ENCODE results near the gene MALSU1.

MALSU1 gene

DNA sequence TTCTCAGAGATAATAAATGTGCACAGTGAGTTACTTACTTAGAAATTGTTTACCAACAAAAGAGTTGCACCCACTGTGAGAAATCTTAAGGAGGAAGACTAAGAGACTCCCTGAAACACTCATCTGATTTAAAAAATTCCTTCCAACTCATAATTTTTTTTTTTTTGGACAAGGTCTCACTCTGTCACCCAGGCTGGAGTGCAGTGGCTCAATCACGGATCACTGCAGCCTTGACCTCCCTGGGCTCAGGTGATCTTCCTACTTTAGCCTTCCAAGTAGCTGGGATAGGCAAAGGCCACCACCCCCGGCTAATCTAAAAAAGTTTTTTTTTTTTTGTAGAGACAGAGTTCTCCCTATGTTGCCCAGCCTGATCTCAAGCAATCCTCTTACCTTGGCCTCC, 36.0 kb downstream of the MALSU1 start:
- Histone ChIP-seq H3K79me2 (ENCODE audit: insufficient read depth, low read length) (no peaks in the 10 kb centered on the region), H3K36me3 (ENCODE audit: insufficient read depth, low read length) (no peaks in the 10 kb centered on the region), H3K9me3 (ENCODE audit: insufficient read depth, low read length, severe bottlenecking) (no peaks in the 10 kb centered on the region), H3K4me2 (ENCODE audit: insufficient read depth, low read length) (no peak overlapping the region), H3K27ac (ENCODE audit: low read length) (no peak overlapping the region), H4K20me1 (ENCODE audit: insufficient read depth, low read length) (no peaks in the 10 kb centered on the region), H2AFZ (ENCODE audit: low read depth, low read length) (no peak overlapping the region), H3K4me1 (ENCODE audit: insufficient read depth, low read length) (no peaks in the 10 kb centered on the region), H3K9ac (ENCODE audit: low read depth, low read length) (no peak overlapping the region), H3K4me3 (ENCODE audit: low read depth in 1 of 2, low read length in 2 of 2) (no peak overlapping the region), H3K27me3 (ENCODE audit: insufficient read depth, low read length, poor library complexity) (no peaks in the 10 kb centered on the region)
- DNase-seq (no peak), ATAC-seq (ENCODE audit: insufficient read depth, low read depth) (no peak)
- TF ChIP-seq, protein P1, sequence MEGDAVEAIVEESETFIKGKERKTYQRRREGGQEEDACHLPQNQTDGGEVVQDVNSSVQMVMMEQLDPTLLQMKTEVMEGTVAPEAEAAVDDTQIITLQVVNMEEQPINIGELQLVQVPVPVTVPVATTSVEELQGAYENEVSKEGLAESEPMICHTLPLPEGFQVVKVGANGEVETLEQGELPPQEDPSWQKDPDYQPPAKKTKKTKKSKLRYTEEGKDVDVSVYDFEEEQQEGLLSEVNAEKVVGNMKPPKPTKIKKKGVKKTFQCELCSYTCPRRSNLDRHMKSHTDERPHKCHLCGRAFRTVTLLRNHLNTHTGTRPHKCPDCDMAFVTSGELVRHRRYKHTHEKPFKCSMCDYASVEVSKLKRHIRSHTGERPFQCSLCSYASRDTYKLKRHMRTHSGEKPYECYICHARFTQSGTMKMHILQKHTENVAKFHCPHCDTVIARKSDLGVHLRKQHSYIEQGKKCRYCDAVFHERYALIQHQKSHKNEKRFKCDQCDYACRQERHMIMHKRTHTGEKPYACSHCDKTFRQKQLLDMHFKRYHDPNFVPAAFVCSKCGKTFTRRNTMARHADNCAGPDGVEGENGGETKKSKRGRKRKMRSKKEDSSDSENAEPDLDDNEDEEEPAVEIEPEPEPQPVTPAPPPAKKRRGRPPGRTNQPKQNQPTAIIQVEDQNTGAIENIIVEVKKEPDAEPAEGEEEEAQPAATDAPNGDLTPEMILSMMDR (IDR thresholded peaks at IDR 0.05; ENCODE audit: borderline replicate concordance, extremely low read depth, low read length, poor library complexity, severe bottlenecking), result no peak
- no peak for TF ChIP-seq EZH2 (IDR thresholded peaks at IDR 0.05; ENCODE audit: borderline replicate concordance, low read depth, low read length, severe bottlenecking)

DNA sequence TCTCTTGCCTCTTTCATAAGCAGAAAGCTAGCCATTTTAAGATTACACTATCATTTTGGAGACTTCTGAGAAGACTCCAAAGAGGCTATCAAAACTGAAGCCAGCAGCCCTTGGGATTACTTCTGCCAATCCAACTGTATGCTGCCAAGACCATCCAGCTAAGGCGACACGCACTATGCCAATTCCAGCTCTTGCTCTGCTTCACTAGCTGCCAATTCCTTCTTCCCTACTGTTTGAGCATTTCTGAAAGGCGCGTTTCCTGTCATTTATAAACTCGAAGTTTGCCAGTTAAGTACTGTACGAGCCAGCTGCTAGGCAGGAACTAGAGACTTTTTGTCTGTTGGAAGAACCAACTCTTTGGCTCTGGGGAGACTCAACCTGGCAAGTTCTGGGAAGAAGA, 36.5 kb downstream of the MALSU1 start:
- Histone ChIP-seq H3K27me3 (ENCODE audit: insufficient read depth, low read length, poor library complexity) (no peaks in the 10 kb centered on the region), H3K4me2 (ENCODE audit: insufficient read depth, low read length) (no peak overlapping the region), H3K9me3 (ENCODE audit: insufficient read depth, low read length, severe bottlenecking) (no peaks in the 10 kb centered on the region), H3K4me3 (ENCODE audit: low read depth in 1 of 2, low read length in 2 of 2) (no peak overlapping the region), H2AFZ (ENCODE audit: low read depth, low read length) (no peak overlapping the region), H3K4me1 (ENCODE audit: insufficient read depth, low read length) (no peaks in the 10 kb centered on the region), H3K36me3 (ENCODE audit: insufficient read depth, low read length) (no peaks in the 10 kb centered on the region), H4K20me1 (ENCODE audit: insufficient read depth, low read length) (no peaks in the 10 kb centered on the region), H3K79me2 (ENCODE audit: insufficient read depth, low read length) (no peaks in the 10 kb centered on the region), H3K27ac (ENCODE audit: low read length) (no peak overlapping the region), H3K9ac (ENCODE audit: low read depth, low read length) (no peak overlapping the region)
- TF ChIP-seq, protein P1 (IDR thresholded peaks at IDR 0.05; ENCODE audit: borderline replicate concordance, extremely low read depth, low read length, poor library complexity, severe bottlenecking), result no peak
- no peak for TF ChIP-seq EZH2 (IDR thresholded peaks at IDR 0.05; ENCODE audit: borderline replicate concordance, low read depth, low read length, severe bottlenecking)
- no peak for DNase-seq
- no peak for ATAC-seq (ENCODE audit: insufficient read depth, low read depth)

DNA sequence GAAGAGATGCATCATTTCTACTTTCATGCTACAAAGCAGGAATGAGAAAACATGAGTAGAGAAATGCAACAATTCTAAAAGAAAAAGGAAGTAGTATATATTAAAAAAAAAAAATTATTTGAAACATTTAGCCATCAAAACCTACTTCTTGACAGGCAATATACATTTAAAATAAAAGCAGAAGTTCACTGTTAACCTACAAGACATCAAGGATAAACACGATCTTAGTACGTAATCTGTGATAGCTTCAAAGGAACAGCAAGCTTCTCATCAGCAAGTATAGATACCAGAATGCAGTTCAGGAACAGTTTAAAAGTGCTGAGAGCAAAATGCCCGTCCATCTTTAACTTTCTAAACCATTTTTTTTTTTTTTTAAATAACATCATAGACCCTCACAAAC, 36.9 kb downstream of the MALSU1 start:
- Histone ChIP-seq H3K4me1 (ENCODE audit: insufficient read depth, low read length) (no peaks in the 10 kb centered on the region), H3K79me2 (ENCODE audit: insufficient read depth, low read length) (no peaks in the 10 kb centered on the region), H3K9ac (ENCODE audit: low read depth, low read length) (no peak overlapping the region), H2AFZ (ENCODE audit: low read depth, low read length) (no peak overlapping the region), H3K36me3 (ENCODE audit: insufficient read depth, low read length) (no peaks in the 10 kb centered on the region), H4K20me1 (ENCODE audit: insufficient read depth, low read length) (no peaks in the 10 kb centered on the region), H3K4me2 (ENCODE audit: insufficient read depth, low read length) (no peak overlapping the region), H3K9me3 (ENCODE audit: insufficient read depth, low read length, severe bottlenecking) (no peaks in the 10 kb centered on the region), H3K27me3 (ENCODE audit: insufficient read depth, low read length, poor library complexity) (no peaks in the 10 kb centered on the region), H3K4me3 (ENCODE audit: low read depth in 1 of 2, low read length in 2 of 2) (no peak overlapping the region), H3K27ac (ENCODE audit: low read length) (no peak overlapping the region)
- ATAC-seq (ENCODE audit: insufficient read depth, low read depth), result no peak
- DNase-seq, result no peak
- TF ChIP-seq, protein P1 (IDR thresholded peaks at IDR 0.05; ENCODE audit: borderline replicate concordance, extremely low read depth, low read length, poor library complexity, severe bottlenecking), result no peak
- no peak for TF ChIP-seq EZH2 (IDR thresholded peaks at IDR 0.05; ENCODE audit: borderline replicate concordance, low read depth, low read length, severe bottlenecking)

DNA sequence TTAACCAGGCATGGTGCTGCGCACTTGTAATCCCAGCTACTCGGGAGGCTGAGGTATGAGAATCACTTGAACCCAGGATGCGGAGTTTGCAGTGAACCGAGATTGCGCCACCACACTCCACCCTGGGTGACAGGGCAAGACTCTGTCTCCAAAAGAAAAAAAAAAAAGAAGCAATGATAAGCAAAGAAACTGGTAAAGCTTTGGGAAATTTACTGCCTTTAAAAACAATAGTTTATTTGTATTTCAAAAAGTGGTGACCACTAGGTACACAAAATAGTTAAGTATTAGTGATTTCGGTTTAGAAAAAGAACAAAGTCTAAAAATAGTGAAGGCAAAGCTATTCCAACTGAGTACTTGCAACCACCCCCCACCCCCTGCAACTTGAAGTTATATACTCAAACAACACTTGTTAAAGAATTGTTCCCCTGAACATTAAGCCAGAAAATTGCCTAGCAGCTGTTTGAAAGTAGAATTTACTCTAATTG, 37.7 kb downstream of the MALSU1 start:
- Histone ChIP-seq H3K4me1 (ENCODE audit: insufficient read depth, low read length) (no peaks in the 10 kb centered on the region), H3K27me3 (ENCODE audit: insufficient read depth, low read length, poor library complexity) (no peaks in the 10 kb centered on the region), H3K9ac (ENCODE audit: low read depth, low read length) (no peak overlapping the region), H3K9me3 (ENCODE audit: insufficient read depth, low read length, severe bottlenecking) (no peaks in the 10 kb centered on the region), H4K20me1 (ENCODE audit: insufficient read depth, low read length) (no peaks in the 10 kb centered on the region), H3K4me3 (ENCODE audit: low read depth in 1 of 2, low read length in 2 of 2) (no peak overlapping the region), H3K4me2 (ENCODE audit: insufficient read depth, low read length) (no peak overlapping the region), H3K36me3 (ENCODE audit: insufficient read depth, low read length) (no peaks in the 10 kb centered on the region), H3K27ac (ENCODE audit: low read length) (no peak overlapping the region), H2AFZ (ENCODE audit: low read depth, low read length) (no peak overlapping the region), H3K79me2 (ENCODE audit: insufficient read depth, low read length) (no peaks in the 10 kb centered on the region)
- DNase-seq, result no peak
- TF ChIP-seq EZH2 (IDR thresholded peaks at IDR 0.05; ENCODE audit: borderline replicate concordance, low read depth, low read length, severe bottlenecking), result no peak
- TF ChIP-seq, protein P1 (IDR thresholded peaks at IDR 0.05; ENCODE audit: borderline replicate concordance, extremely low read depth, low read length, poor library complexity, severe bottlenecking), result no peak
- ATAC-seq (ENCODE audit: insufficient read depth, low read depth), result no peak

Measured in DND-41 (cell line).